ENCODE data around the gene TSPAN18.

The TSPAN18 gene

DNA sequence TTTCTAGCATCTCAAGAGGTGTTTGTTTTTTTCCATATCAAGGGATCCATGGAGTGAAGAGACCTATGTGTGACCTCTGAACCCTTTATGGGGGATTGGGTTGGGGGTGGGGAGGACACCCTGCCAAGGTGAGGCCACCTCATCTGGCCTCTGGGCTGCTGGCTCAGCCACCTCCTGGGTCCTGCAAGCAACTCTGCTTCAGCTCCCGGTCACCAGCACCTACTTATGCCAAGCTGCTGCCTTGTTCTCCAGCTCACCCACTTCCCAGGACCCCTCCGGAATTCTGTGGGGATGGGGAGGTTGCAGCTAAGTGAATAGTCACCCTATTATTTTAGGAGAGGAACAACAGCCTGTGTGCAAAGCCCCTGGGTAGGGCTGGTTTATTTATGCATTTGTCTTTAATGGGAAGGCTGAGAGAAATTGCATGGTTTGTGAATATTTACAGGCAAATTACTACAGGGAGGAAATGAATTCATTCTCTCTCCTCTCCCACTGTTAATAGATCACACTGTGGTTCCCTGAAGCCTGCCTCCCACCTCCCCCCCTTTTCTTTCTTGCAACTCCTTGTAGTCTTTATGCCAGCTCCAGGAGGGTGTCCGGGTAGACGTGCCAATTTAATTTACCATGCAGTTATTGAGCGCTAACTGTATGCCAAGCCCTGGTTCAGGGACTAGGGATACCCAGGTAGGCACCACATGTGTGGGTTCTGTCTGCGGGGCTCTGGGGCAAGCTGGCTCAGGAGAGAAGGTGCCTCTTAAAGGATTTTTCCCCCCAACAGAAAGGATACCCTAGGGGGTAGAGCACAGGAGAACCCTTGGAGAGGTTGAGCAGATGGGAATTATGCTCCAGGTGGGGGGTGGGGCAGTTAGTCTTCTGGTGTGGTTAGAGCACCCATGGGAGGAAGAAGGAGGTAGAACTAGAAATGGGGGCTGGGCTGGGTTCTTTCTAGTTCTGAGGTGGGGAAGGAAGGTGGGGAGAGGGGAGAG lies 50.7 kb downstream of the TSPAN18 start:
- in situ Hi-C loops (cut with HindIII; ENCODE audit: low pct_ligation_motif_present, low sequenced_read_pairs): no loop called here
- TF ChIP-seq, protein P1, sequence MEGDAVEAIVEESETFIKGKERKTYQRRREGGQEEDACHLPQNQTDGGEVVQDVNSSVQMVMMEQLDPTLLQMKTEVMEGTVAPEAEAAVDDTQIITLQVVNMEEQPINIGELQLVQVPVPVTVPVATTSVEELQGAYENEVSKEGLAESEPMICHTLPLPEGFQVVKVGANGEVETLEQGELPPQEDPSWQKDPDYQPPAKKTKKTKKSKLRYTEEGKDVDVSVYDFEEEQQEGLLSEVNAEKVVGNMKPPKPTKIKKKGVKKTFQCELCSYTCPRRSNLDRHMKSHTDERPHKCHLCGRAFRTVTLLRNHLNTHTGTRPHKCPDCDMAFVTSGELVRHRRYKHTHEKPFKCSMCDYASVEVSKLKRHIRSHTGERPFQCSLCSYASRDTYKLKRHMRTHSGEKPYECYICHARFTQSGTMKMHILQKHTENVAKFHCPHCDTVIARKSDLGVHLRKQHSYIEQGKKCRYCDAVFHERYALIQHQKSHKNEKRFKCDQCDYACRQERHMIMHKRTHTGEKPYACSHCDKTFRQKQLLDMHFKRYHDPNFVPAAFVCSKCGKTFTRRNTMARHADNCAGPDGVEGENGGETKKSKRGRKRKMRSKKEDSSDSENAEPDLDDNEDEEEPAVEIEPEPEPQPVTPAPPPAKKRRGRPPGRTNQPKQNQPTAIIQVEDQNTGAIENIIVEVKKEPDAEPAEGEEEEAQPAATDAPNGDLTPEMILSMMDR (IDR thresholded peaks at IDR 0.05; ENCODE audit: low read depth, low read length, missing control alignments): no peak
- peaks cover 33% of the 10 kb centered on the region for H3K27me3 ChIP-seq (replicated peaks)
- H3K36me3 ChIP-seq (replicated peaks): no peaks in the 10 kb centered on the region
- DNase-seq: no peak
- H3K27ac ChIP-seq: no peak overlapping the region
- H3K4me3 ChIP-seq (ENCODE audit: low read depth, low read length): no peak overlapping the region

- Histone ChIP-seq H3K27ac (no peak overlapping the region), H3K36me3 (replicated peaks) (no peaks in the 10 kb centered on the region), H3K4me3 (ENCODE audit: low read depth, low read length) (no peak overlapping the region), H3K27me3 (replicated peaks) (peaks cover 36% of the 10 kb centered on the region)
- TF ChIP-seq, protein P1 (IDR thresholded peaks at IDR 0.05; ENCODE audit: low read depth, low read length, missing control alignments): no peak
- DNase-seq: no peak
- in situ Hi-C loops (cut with HindIII; ENCODE audit: low pct_ligation_motif_present, low sequenced_read_pairs): no loop called here
These were observed 51.7 kb downstream of the TSPAN18 start for GRCh38 chr11:44778195-44779100.

- no peak for DNase-seq
- Histone ChIP-seq H3K27me3 (replicated peaks) (peaks cover 29% of the 10 kb centered on the region), H3K27ac (no peak overlapping the region), H3K4me3 (ENCODE audit: low read depth, low read length) (no peak overlapping the region), H3K36me3 (replicated peaks) (no peaks in the 10 kb centered on the region)
- in situ Hi-C loops (cut with HindIII; ENCODE audit: low pct_ligation_motif_present, low sequenced_read_pairs): no loop called here
- TF ChIP-seq, protein P1 (IDR thresholded peaks at IDR 0.05; ENCODE audit: low read depth, low read length, missing control alignments): no peak
These were observed 53.2 kb downstream of the TSPAN18 start for GRCh38 chr11:44779736-44780520.

- H3K4me3 ChIP-seq (ENCODE audit: low read depth, low read length): no peak overlapping the region
- in situ Hi-C loops (cut with HindIII; ENCODE audit: low pct_ligation_motif_present, low sequenced_read_pairs): no loop called here
- DNase-seq: peak; percentile 49
- H3K27ac ChIP-seq: no peak overlapping the region
- TF ChIP-seq, protein P1 (IDR thresholded peaks at IDR 0.05; ENCODE audit: low read depth, low read length, missing control alignments): no peak
- H3K36me3 ChIP-seq (replicated peaks): no peaks in the 10 kb centered on the region
- H3K27me3 ChIP-seq (replicated peaks): peaks cover 30% of the 10 kb centered on the region
These were observed 54.3 kb downstream of the TSPAN18 start for GRCh38 chr11:44780940-44781631.

DNA sequence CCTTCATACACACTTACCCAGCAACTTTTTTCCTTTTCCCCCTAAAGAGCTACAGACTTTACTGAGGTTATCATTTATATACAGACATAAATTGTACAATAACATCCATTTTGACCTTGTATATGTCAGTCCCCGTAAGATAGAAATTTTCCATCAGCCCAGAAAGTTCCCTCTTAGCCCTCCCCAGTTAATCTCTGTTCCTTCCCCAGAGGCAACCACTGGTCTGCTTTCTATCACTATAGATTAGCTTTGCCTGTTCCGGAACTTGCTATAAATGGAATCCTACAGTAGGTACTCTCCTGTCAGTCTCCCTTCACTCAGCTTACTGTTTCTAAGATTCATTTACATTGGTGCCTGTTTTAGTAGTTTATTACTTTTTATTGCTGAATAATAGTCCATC lies 54.9 kb downstream of the TSPAN18 start:
- Histone ChIP-seq H3K36me3 (replicated peaks) (no peaks in the 10 kb centered on the region), H3K4me3 (ENCODE audit: low read depth, low read length) (no peak overlapping the region), H3K27ac (no peak overlapping the region), H3K27me3 (replicated peaks) (peaks cover 30% of the 10 kb centered on the region)
- TF ChIP-seq, protein P1 (IDR thresholded peaks at IDR 0.05; ENCODE audit: low read depth, low read length, missing control alignments): no peak
- DNase-seq: no peak
- in situ Hi-C loops (cut with HindIII; ENCODE audit: low pct_ligation_motif_present, low sequenced_read_pairs): no loop called here

Measured in brain microvascular endothelial cell (primary cell).